Keratinocyte (primary cell): ENCODE results near the gene PLD4.

Experiments
- CTCF ChIP-seq, 3 experiments: IDR thresholded peaks in 1 of 3; conservative IDR thresholded peaks in 1 of 3; optimal IDR thresholded peaks in 1 of 3; 2 replicates in 2 of 3; 3 replicates in 1 of 3; pipeline versions ENCODE3 to v1.5.1; 2011; ENCODE audit warnings: low read length in 3 of 3, mild to moderate bottlenecking in 3 of 3, moderate library complexity in 2 of 3, control low read depth in 1 of 3, inconsistent platforms in 1 of 3; ENCODE audit not compliant: insufficient read depth in 2 of 3; ENCODE audit errors: extremely low read depth in 1 of 3
- EZH2 ChIP-seq: IDR thresholded peaks from one replicate; pipeline ENCODE4 v1.6.1; 2012; ENCODE audit warnings: inconsistent platforms, mild to moderate bottlenecking, low read length, moderate library complexity

- TF ChIP-seq CTCF (optimal IDR thresholded peaks at IDR 0.05 in 1 of 3, IDR thresholded peaks at IDR 0.05 in 1 of 3, conservative IDR thresholded peaks at IDR 0.05 in 1 of 3; ENCODE audit: extremely low read depth in 1 of 3, insufficient read depth in 2 of 3, low read length in 3 of 3) (no peak), EZH2 (no peak)
Measured at GRCh38 chr14:104876251-104876699, 48.4 kb upstream of the PLD4 start.
